Renal cortex interstitium (tissue), 11 donors: ENCODE data around the gene TRIM8. TPM values are rescaled to one million over a fixed set of nuclear protein-coding genes. Genes with fewer than 3 reads are reported as not detected.

ENCODE experiments used
- DNase-seq, 11 donors: peaks; one replicate each; pipeline ENCODE4 v3.0.0-alpha.2; 2013; ENCODE audit warnings: low read depth in 9 of 11, low spot score in 4 of 11; ENCODE audit errors: extremely low read depth in 1 of 11
- polyA plus RNA-seq, 3 donors: library from polyadenylated mRNA; unstranded; fragments of 120-200 nt; gene quantifications; one replicate each; pipeline ENCODE4 v1.2.1, GENCODE V29; 2013; ENCODE audit not compliant: insufficient read length in 3 of 3

Gene TRIM8
- polyA plus RNA-seq, 3 donors = 124 to 132 (median 127) TPM

DNA sequence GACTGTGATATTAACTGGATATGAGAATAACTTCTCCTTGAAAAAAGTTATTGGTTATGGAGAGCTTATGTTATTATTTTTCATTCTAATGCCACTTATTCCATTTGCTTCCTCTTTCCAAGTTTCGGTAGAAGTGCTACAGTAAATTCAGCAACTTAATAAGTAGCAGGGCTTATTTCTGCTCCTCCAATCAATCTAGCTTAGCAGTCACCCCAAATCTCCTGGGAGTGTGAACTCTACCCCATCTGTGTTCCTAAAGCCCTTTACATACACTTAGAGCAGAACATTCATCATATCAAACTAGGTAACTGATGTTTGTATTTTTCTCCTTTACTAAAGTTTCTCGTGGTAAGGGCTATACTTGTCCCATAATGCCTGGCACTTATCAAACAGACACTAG, 61.3 kb downstream of the TRIM8 start:
- DNase-seq = no peak

Other genes with a start within 250 kb of the TRIM8 start
- gene NFKB2, start 248.8 kb upstream of the TRIM8 start, polyA plus RNA-seq = 10 to 100 TPM; 15.2 to 23.8 (median 22.9) TPM
- gene PSD, start 225.7 kb upstream of the TRIM8 start, polyA plus RNA-seq = 10 to 100 TPM in 2 of 3 donors, 1 to 10 TPM in 1; 7.4 to 13.1 (median 12.2) TPM
- gene FBXL15, start 223.6 kb upstream of the TRIM8 start, polyA plus RNA-seq = 10 to 100 TPM in 2 of 3 donors, 1 to 10 TPM in 1; 4.9 to 12.5 (median 12.0) TPM
- 10 to 100 TPM; 76.8 to 92.1 (median 87.1) TPM for gene CUEDC2, start 211.9 kb upstream of the TRIM8 start, polyA plus RNA-seq
- 1 to 10 TPM in 2 of 3 donors, under 1 TPM in 1; 0.78 to 2.3 (median 1.3) TPM for gene C10orf95, start 192.9 kb upstream of the TRIM8 start, polyA plus RNA-seq
- 10 to 100 TPM; 74.2 to 95.7 (median 81.9) TPM for gene ACTR1A, start 141.8 kb upstream of the TRIM8 start, polyA plus RNA-seq
- 10 to 100 TPM; 27.3 to 30.3 (median 28.2) TPM for gene SUFU, start 140.5 kb upstream of the TRIM8 start, polyA plus RNA-seq
- gene ARL3, start 69.9 kb downstream of the TRIM8 start, polyA plus RNA-seq = 10 to 100 TPM; 27.5 to 35.8 (median 31.5) TPM
- gene SFXN2, start 70.2 kb downstream of the TRIM8 start, polyA plus RNA-seq = 10 to 100 TPM; 52.6 to 61.8 (median 58.4) TPM
- 10 to 100 TPM; 40.9 to 48.8 (median 46.5) TPM for gene WBP1L, start 99.5 kb downstream of the TRIM8 start, polyA plus RNA-seq
- under 1 TPM; 0.39 to 0.66 (median 0.54) TPM for gene CYP17A1, start 192.9 kb downstream of the TRIM8 start, polyA plus RNA-seq
- gene BORCS7, start 209.8 kb downstream of the TRIM8 start, polyA plus RNA-seq = 10 to 100 TPM; 49.8 to 60.3 (median 53.2) TPM
- gene AS3MT, start 225.0 kb downstream of the TRIM8 start, polyA plus RNA-seq = 10 to 100 TPM; 18.7 to 23.2 (median 20.8) TPM